Stimulated activated CD8-positive, alpha-beta memory T cell treated with anti-CD3 and anti-CD28 coated beads, Interleukin-7, amount 100 ng/mL, for 48 hours (primary cell): ENCODE measurements around the gene FAM114A1.
"Not testable (repeated sequence)": the region's sequence is repeated elsewhere in the genome, so short reads cannot be mapped to it uniquely, and the experiment has no call there.

Source experiments
- DNase-seq, 2 donors: peaks; one replicate each; pipeline ENCODE4 v3.0.0-alpha.2; 2020; ENCODE audit warnings: low read depth in 1 of 2; ENCODE audit errors: extremely low read depth in 1 of 2

FAM114A1 gene

DNA sequence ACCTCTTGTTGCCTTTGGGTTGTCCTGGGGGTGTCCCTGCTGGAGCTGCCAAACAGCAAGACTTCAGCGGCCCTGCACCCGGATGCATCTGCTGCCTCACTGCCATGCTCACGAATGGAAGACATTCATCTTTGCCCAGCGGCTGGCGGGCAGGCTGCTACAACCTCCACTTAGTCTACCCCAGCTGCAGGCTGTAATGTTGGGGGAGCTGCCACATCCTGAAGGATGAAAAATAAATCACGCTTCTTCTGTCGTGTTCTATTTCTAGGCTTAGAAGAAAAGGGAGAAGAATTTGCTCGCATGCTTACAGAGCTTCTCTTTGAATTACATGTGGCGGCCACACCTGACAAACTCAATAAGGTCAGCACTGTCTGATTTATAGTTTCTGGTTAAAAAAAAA, 61.4 kb downstream of the FAM114A1 start:
- DNase-seq = no peak

DNA sequence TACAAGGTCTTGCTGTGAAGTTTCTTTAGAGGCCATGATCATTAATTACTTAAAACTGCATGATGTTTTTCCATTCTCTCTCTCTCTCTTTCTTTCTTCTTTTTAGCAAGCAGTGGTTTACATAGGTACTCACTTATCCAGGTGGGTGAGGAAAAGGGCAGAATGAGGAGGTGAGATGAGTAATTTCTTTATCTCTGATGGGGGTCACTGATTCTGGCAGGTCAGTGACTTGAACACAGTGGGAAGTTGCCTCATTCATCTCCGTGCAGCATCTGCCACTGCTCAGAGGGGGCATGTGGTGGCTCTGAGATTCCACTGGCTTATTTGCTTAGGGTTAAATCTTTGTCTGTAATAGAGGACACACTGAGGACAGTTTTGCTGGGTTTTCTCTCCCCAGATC, 62.6 kb downstream of the FAM114A1 start:
- DNase-seq = peak in 1 of 2 donors; percentile 8

DNA sequence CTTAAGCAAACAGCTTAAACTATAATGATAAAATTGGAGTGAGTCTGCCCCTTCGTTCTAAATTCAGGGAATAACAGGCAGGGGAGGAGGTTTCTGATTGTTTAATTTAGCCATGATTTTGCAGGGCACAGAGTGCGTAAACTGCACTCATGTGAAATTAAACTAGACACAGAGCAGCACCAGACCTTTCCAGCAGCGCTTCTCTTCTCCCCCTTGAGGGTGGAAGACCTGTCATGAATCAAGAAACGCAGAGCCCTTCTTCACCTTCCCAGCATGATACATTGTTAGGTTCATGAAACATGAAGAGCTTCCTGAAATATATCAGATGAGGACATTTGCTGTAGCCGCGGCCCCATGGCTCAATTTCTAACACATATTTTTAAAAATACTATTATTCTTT, 63.1 kb downstream of the FAM114A1 start:
- DNase-seq = no peak

DNA sequence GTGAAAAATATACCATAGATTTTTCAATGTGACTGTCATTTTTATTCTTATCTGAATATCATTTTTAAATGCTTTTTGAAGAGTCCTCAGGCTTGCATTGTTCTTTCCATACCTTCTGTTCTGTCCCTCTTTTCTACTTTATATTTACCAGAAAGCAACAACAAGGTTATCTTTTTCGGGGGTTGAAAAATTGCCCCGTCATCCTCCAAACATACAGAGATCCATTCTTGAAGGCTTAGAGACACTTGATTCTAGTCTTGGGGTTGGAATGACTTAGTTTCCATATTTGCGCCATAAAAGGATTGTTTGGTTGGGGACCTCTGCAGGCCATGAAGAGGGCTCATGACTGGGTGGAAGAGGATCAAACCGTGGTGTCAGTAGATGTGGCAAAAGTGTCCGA, 63.5 kb downstream of the FAM114A1 start:
- DNase-seq = no peak

DNA sequence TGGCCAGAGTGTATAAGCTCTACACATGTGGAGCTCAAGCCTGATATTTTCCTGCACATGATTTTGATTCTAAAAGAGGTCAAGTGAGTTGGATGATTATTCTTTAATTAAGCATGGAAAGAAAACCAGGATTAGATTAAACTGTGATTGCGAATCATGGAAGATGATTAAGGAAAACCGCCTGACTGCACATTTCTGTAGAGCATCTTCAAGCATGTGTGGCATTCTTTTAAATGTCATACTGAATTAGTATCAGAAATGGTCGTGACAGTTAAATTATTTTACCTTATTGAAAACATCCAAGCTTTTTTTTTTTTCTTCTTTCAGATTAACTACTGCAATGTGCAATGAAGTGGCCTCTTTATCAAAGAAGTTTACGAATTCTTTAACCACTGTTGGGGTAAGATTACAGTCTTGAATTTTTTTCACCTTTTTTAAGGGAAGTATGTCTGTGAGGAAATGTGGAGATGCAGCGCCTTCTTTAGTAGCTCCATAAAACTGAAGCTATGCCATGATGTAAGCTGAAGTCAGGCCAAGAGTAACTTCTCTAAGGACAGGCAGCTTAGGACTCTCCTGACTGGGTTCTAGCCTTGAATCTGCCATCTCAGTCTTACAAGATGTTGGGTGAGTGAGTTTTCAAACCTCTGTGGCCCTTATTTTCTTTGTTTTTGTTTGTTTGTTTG, 67.9 kb downstream of the FAM114A1 start:
- DNase-seq = no peak

DNA sequence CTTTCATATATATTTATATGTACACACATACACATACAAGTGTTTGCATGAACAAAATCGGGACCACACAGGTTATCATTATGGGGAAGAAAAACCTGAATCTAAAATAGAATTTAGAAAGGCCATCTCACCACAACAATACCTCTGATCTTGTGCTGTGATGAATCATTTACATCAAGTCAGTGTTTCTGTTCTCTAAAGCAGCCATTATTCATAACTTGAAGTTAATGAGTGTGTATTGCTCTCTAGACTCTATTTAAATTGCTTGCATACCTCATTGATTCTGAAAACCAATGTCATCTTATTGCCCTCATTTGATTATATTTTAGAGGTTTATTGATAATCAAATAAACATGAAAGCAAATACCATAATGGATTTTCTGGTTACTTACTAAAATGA, 71.6 kb downstream of the FAM114A1 start:
- DNase-seq = no peak

DNA sequence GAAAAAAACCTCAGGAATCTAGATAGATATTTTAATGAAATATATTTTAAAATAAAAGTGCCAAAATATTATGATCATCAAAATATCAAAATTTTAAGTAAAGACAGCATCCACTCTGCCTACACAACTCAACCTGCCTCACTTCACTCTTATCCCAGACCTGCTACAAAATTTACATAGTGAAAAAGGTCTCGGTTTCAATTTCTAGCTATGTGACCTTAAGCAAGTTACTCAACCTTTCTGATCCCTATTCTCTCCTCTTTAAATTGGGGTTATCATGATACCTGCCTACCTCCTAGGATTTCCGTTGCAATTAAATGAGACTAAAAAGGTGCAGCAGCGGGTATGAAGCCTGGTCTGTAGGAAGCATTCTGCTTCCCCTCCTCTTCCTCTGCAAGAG, 72.9 kb downstream of the FAM114A1 start:
- no peak for DNase-seq

DNA sequence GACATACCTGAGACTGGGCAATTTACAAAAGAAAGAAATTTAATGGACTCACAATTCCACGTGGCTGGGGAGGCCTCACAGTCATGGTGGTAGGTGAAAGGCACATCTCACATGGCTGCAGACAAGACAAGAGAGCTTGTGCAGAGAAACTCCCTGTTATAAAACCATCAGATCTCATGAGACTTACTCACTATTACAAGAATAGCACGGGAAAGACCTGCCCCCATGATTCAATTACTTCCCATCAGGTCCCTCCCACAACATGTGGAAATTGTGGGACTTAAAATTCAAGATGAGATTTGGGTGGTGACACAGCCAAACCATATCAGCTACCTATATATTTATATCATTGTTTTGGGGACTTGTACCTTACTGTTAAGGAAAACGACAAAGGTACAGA, 74.3 kb downstream of the FAM114A1 start:
- DNase-seq = not testable (repeated sequence)

DNA sequence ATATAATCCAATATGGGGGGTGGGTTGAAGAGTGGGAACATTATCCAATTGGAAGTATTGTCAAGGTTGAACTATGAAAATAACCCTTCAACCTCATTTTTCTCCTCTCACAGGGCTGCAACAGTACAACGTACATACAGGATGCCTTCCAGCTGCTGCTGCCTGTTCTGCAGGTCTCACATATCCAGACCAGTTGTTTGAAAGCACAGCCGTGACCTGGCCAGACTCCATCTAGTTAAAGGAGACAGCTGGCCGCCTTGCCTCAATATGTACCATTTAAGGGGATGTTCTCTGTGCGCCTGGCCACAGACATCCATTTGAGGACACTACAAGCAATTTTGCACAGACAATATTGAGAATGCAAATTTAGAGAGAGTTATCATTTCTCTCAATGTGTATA, 75.7 kb downstream of the FAM114A1 start:
- no peak for DNase-seq

DNA sequence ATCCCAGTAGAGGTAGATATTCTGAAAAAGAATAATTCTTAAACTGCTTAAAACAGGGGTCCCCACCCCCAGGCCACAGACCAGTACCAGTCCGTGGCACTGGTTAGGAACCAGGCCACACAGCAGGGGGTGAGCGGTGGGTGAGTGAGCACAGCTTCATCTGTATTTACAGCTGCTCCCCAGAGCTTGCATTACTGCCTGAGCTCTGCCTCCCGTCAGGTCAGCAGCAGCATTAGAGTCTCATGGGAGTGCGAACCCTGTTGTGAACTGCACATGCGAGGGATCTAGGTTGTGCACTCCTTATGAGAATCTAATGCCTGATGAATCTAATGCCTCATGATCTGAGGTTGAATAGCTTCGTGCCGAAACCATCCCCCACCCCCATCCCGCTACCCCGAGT, 76.8 kb downstream of the FAM114A1 start:
- DNase-seq = no peak

DNA sequence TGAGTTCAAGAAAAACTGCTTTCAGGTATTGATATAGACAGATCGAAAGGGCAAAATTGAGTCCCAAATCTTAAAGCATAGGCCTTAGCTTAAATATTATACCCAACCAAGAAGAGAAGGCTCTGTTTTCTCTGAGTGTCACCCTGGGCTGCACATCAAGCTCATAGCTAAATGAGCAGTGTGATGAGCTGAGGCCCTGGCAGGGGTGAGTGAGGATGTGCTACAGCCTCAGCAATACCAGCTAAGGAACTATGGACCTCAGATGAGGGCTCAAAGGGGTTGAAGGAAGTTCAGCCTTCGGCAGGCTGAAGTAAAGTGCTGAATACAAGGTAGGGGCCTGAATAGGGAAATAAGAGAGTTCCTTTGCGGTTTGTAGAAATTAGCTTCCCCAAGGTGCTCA, 79.3 kb downstream of the FAM114A1 start:
- DNase-seq = no peak

DNA sequence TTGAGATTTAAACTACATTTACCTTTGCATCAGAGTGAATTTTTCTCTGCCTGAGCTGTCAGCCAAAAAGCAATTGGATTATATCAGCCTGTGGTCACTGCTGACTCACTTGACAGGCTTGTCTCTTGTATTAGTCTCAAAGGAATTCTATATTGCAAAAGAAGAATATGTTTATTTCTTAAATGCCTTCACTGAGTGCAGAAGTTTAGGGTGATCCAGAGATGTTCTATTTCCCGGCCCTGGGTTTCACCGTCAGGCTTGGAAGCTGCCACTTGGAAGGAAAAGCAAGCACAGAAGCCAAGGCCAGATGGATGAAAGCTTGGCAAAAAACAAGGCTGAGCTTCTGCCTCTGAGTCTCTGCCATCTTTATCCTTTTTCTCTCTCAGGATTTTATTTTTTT, 80.9 kb downstream of the FAM114A1 start:
- no peak for DNase-seq

DNA sequence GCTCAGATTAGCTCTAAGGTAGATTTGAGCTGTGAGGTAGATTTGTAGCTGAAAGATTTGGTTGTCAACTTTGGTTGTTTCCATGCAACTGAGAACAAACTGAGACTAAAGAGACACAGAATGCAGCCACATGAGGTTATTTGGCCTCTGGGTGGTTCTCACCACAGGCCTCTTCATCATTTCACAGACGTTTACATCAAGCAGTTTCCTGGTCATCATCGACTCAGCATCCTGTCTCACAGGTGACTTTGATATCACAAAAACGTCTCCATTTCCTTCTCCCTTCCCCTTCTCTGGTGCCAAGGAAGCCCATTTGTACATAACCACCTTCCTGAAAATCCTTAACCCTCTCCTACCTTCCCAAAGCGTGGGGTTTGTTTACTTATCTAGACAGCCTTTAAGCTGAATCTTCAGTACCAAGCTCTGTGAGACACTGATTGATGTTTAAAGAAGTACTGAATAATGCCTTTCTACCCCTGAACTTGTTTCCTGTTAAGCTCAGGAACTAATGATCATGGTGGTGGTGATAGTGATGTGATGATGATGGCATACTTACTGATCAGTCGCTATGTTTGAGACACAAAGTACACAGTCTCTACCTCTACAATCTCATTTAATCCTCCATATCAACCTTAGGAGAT, 81.9 kb downstream of the FAM114A1 start:
- DNase-seq = peak in 1 of 2 donors; percentile 22

DNA sequence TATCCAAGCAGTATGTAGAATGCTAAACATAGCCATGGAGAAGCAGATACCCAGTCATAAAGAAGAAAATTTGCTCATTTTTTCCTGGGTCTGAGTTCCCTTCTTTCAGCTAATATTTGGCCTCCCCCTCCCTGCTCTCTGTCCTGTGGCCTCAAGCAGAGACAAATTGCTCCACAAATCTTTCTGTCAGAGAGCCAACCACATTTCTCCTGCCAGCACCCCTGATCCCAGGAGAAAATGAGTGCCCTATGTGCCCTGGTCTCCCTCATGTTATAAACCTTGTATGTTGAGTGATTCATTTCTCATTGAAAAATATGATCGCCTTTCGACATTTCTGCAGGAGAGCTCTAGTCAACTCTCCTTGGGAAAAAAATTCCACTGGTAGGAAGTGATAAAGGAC, 82.6 kb downstream of the FAM114A1 start:
- DNase-seq = no peak

DNA sequence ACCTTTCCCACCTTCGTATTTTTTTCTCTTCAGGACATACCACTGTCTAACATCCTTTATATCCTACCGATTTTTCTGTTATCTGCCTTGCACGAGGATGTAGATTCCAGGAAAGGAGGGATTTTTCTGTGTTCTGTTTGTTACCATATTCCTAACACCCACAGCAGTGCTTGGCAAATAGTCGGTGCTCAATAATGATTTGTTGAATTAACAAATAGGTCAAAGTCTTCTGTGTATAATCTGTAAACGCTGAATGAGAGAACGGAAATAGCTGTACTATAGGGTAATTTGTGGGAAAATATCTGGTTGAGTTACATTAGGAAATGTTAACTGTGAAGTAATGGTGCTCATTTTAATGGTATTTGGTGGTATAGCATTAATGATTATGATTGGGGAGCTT, 83.1 kb downstream of the FAM114A1 start:
- DNase-seq = no peak

DNA sequence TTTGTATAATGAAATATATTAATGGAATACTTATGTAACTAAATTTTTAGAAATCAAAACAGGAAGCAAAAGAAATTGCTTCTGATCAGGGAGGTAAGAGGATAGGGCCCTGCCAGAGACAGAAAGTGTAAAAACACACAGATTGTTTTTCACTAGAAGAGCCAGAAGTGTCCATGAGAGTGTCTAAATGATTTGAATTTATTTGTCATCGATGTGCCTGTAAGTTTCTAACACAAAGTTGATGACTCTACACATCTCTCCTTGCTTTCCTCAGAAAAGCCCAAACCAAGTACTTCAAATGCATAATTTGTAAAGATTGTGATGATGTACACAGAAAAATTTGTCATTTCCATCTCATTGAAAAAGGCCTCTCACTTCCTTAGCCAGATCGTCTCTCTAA, 84.0 kb downstream of the FAM114A1 start:
- no peak for DNase-seq

DNA sequence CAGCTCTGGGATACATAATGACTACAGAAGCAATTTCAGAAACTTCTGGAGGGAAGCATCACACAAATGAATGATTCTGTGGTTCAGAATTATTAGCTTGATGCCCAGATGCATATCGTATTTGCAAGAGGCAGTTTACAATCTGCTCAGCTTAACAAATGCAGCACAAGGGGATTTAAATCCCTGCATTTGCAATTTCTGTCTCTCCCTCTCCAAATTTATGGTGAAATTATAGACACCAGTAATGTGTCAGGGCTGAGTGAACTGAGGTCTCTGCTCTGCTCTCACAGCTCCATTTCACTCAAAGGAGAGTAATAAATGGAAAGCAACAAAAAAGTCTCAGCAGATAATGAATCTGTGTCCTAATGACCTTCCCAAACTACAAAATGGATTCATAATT, 84.4 kb downstream of the FAM114A1 start:
- no peak for DNase-seq

DNA sequence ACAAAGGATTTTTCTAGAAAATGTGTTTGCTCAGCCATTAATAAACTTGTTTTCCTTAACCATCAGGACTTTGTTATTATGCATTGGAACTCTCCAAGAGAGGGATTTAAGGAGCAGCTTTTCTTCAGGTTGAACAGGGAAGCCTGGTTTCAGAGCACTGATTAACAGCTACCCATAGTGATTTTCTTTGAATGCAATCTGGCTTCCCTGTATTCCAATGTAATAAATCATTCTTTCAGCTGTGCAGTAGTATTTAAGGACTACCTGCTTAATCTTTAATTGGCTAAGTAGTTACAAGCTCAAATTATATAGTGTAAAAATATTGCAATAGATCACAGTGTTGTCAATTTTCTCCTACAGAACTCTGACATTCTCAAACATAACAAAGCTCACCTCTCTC, 87.1 kb downstream of the FAM114A1 start:
- no peak for DNase-seq

DNA sequence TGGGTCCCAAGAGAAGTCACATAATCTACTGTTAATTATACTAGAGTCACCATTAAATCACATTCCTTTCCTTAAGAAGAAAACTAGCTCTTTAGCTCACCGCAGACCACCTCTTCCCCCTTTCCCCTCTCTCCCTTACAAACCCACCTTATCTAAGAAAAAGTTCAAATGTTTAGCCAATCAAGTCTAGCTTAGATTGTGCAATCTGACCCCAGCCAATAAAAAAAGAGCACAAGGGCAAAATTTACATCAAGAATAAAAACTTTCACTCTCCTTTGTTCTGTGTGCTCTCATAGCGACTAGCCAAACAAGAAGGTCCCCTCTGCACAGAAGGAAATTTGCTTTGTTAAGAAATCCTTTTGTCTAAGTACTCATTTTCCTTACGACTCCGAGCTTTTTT, 88.4 kb downstream of the FAM114A1 start:
- no peak for DNase-seq

DNA sequence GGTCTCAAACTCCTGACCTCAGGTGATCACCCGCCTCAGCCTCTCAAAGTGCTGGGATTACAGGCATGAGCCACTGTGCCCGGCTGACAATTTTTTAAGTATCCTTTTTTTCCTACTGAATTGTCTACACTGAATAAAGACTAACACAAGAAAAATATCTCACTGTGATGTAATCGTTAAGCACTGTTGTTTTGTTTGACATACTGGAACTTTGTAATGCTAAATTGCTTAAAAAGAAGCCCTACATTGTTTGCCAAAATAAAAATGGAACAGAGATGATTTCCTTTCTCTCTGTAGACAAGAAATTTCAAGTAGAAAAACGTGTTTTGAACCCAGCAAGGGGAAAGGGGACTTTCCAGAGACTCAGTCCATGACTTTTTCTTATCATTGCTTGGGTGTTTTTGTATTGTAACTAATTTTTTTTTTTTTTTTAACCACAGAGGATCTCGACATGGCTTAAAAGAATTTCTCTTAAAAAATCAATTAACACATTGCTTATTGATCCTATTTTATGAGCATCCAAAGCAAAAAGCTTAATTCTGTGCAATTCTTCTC, 89.7 kb downstream of the FAM114A1 start:
- DNase-seq = no peak

DNA sequence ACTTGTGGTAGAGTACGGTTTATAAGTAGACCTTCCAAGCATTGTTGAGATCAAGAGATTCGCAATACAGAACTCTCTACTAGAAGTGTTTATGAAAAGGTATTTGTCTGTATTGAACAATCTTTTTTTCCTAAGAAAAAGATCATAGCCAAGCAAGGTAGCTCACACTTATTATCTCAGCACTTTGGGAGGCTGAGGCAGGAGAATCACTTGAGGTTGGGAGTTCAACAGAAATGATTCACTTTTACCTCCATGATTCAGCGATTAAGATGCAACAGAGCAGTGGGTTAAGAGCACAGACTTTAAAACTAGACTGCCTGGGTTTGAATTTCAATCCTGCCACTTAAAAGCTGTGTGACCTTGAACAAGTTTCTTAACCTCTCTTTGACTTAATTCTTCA, 90.3 kb downstream of the FAM114A1 start:
- DNase-seq = no peak

DNA sequence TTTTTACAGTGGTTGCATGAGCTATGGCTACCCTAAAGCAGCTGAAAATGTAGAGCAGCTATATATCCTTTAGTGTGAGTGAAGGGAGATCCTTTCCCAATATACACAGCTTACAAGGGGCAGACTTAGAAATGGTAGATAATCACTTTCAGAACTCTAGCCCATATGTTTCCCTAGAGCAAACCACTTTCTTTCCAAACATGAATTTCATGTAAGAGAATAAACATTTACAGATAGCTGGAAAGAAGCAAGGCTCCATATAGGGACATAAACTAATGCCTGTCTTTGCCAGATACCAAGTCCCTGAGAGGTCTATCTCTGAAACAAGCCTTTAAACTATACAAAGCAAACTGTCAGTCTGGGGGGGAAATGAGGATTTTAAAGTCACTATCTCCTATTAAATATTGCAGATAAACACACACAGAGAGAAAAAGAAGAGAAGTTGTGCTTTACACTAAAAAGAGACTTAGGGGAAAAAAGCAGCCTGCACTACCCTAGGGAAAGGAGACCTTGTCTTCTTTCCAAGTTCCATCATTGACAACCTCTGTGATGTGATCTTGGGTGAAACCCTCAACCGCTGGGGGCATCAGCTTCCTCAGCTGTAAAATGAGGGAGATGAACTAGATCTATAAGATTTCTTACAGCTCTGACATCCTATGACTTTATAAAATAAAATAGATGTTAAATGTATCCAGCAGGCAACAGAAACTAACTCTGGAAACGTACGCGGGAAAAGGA, 91.0 kb downstream of the FAM114A1 start:
- no peak for DNase-seq
